GM13976 (cell line): ENCODE data around the gene BROX.

Experiments used
- DNase-seq: peaks from one replicate; pipeline ENCODE4 v3.0.0; 2012; ENCODE audit warnings: low spot score
- CTCF ChIP-seq: IDR thresholded peaks from 2 replicates; pipeline ENCODE4 v1.5.1; 2012; ENCODE audit warnings: borderline replicate concordance, mild to moderate bottlenecking; ENCODE audit not compliant: insufficient read depth; ENCODE audit errors: extremely low read depth, missing control alignments, control extremely low read depth
- in situ Hi-C: fragments of 300-500 bp; cut with MboI; formaldehyde crosslinking; loops from one replicate; pipeline ENCODE4 v1.12.0; 2022; ENCODE audit warnings: low sequenced_read_pairs, mixed read lengths, inconsistent platforms; ENCODE audit not compliant: unreplicated experiment

The BROX gene

GRCh38 chr1:222694927-222695326, 17.4 kb upstream of the BROX start:
- in situ Hi-C loops = no loop called here
- no peak for DNase-seq
- no peak for TF ChIP-seq CTCF

GRCh38 chr1:222696741-222697140, 15.6 kb upstream of the BROX start:
- in situ Hi-C loops = no loop called here
- no peak for TF ChIP-seq CTCF
- DNase-seq = no peak

GRCh38 chr1:222697203-222697602, 15.2 kb upstream of the BROX start:
- no peak for DNase-seq
- TF ChIP-seq CTCF = no peak
- in situ Hi-C loops = no loop called here

GRCh38 chr1:222697826-222698225, 14.5 kb upstream of the BROX start:
- in situ Hi-C loops = no loop called here
- DNase-seq = no peak
- no peak for TF ChIP-seq CTCF

- no peak for DNase-seq
- no peak for TF ChIP-seq CTCF
- in situ Hi-C loops = no loop called here
Observed at GRCh38 chr1:222702210-222702609, 10.2 kb upstream of the BROX start.

GRCh38 chr1:222704260-222704659, 8.1 kb upstream of the BROX start:
- TF ChIP-seq CTCF = no peak
- no peak for DNase-seq
- in situ Hi-C loops = no loop called here

- in situ Hi-C loops = no loop called here
- TF ChIP-seq CTCF = no peak
- no peak for DNase-seq
Observed at GRCh38 chr1:222706815-222707214, 5.5 kb upstream of the BROX start.
